ENCODE results near the gene ETNK1.
"Not testable (repeated sequence)": the region's sequence is repeated elsewhere in the genome, so short reads cannot be mapped to it uniquely, and the experiment has no call there.

ETNK1 gene

GRCh38 chr12:22593864-22594263, 31.1 kb upstream of the ETNK1 start:
- no peak for TF ChIP-seq CTCF (conservative IDR thresholded peaks at IDR 0.05; ENCODE audit: low read depth, low read length)

GRCh38 chr12:22597539-22597938, 27.4 kb upstream of the ETNK1 start:
- not testable (repeated sequence) for H3K4me3 ChIP-seq (ENCODE audit: low read length); DNase-seq (ENCODE audit: low read depth)

More at GRCh38 chr12:22593864-22594263, 31.1 kb upstream of the ETNK1 start:
- no peak overlapping the region for H3K4me3 ChIP-seq (ENCODE audit: low read length)
- no peak for DNase-seq (ENCODE audit: low read depth)

- no peak for DNase-seq (ENCODE audit: low read depth)
- H3K4me3 ChIP-seq (ENCODE audit: low read length): no peak overlapping the region
- no peak for TF ChIP-seq CTCF (conservative IDR thresholded peaks at IDR 0.05; ENCODE audit: low read depth, low read length)
Observed at GRCh38 chr12:22598141-22598762, 26.7 kb upstream of the ETNK1 start.

GRCh38 chr12:22598763-22599161, 26.2 kb upstream of the ETNK1 start:
- no peak for DNase-seq (ENCODE audit: low read depth)
- TF ChIP-seq CTCF (conservative IDR thresholded peaks at IDR 0.05; ENCODE audit: low read depth, low read length): no peak
- H3K4me3 ChIP-seq (ENCODE audit: low read length): no peak overlapping the region

- TF ChIP-seq CTCF (conservative IDR thresholded peaks at IDR 0.05; ENCODE audit: low read depth, low read length): no peak
- H3K4me3 ChIP-seq (ENCODE audit: low read length): no peak overlapping the region
Observed at GRCh38 chr12:22600181-22600580, 24.8 kb upstream of the ETNK1 start.

GRCh38 chr12:22609501-22609900, 15.5 kb upstream of the ETNK1 start:
- TF ChIP-seq CTCF (conservative IDR thresholded peaks at IDR 0.05; ENCODE audit: low read depth, low read length): no peak
- no peak overlapping the region for H3K4me3 ChIP-seq (ENCODE audit: low read length)
- no peak for DNase-seq (ENCODE audit: low read depth)

More at GRCh38 chr12:22600181-22600580, 24.8 kb upstream of the ETNK1 start:
- no peak for DNase-seq (ENCODE audit: low read depth)

GRCh38 chr12:22610131-22610530, 14.8 kb upstream of the ETNK1 start:
- TF ChIP-seq CTCF (conservative IDR thresholded peaks at IDR 0.05; ENCODE audit: low read depth, low read length): no peak
- DNase-seq (ENCODE audit: low read depth): no peak

GRCh38 chr12:22612822-22613221, 12.1 kb upstream of the ETNK1 start:
- H3K4me3 ChIP-seq (ENCODE audit: low read length); DNase-seq (ENCODE audit: low read depth): not testable (repeated sequence)

More at GRCh38 chr12:22610131-22610530, 14.8 kb upstream of the ETNK1 start:
- no peak overlapping the region for H3K4me3 ChIP-seq (ENCODE audit: low read length)
